Middle frontal gyrus (tissue), 1 donor: Measurements from ENCODE around the gene FYB2.
"Not testable (repeated sequence)": the region's sequence is repeated elsewhere in the genome, so short reads cannot be mapped to it uniquely, and the experiment has no call there.

Experiments used
- DNase-seq: peaks from one replicate; pipeline ENCODE4 v3.0.0-alpha.2; 2015; ENCODE audit warnings: low spot score; ENCODE audit errors: extremely low spot score

The FYB2 gene

GRCh38 chr1:56797065-56797685 is 22.0 kb downstream of the FYB2 start:
- DNase-seq, result no peak

- DNase-seq, result no peak
Observed at GRCh38 chr1:56795870-56796269, 23.3 kb downstream of the FYB2 start.

GRCh38 chr1:56790036-56790435 is 29.2 kb downstream of the FYB2 start:
- no peak for DNase-seq

- no peak for DNase-seq
Observed at GRCh38 chr1:56788588-56788987, 30.6 kb downstream of the FYB2 start.

GRCh38 chr1:56788102-56788501 is 31.1 kb downstream of the FYB2 start:
- DNase-seq, result no peak

- no peak for DNase-seq
Observed at GRCh38 chr1:56787330-56787729, 31.9 kb downstream of the FYB2 start.

GRCh38 chr1:56782773-56783172 is 36.4 kb downstream of the FYB2 start:
- DNase-seq, result no peak

- no peak for DNase-seq
Observed at GRCh38 chr1:56780826-56781225, 38.4 kb downstream of the FYB2 start.

GRCh38 chr1:56780128-56780750 is 39.0 kb downstream of the FYB2 start:
- no peak for DNase-seq

GRCh38 chr1:56777972-56778371 is 41.2 kb downstream of the FYB2 start:
- DNase-seq, result no peak

GRCh38 chr1:56774732-56775131 is 44.5 kb downstream of the FYB2 start:
- not testable (repeated sequence) for DNase-seq

- no peak for DNase-seq
Observed at GRCh38 chr1:56774067-56774609, 45.1 kb downstream of the FYB2 start.

GRCh38 chr1:56773341-56774066 is 45.7 kb downstream of the FYB2 start:
- DNase-seq, result no peak

GRCh38 chr1:56771717-56772116 is 47.5 kb downstream of the FYB2 start:
- no peak for DNase-seq

GRCh38 chr1:56758794-56759193 is 60.4 kb downstream of the FYB2 start:
- DNase-seq, result no peak

GRCh38 chr1:56758135-56758534 is 61.1 kb downstream of the FYB2 start:
- DNase-seq, result no peak

- no peak for DNase-seq
Observed at GRCh38 chr1:56755911-56756310, 63.3 kb downstream of the FYB2 start.

- DNase-seq, result no peak
Observed at GRCh38 chr1:56754708-56755479, 64.3 kb downstream of the FYB2 start.

GRCh38 chr1:56745231-56745630 is 74.0 kb downstream of the FYB2 start:
- no peak for DNase-seq

- no peak for DNase-seq
Observed at GRCh38 chr1:56728964-56729363, 90.2 kb downstream of the FYB2 start.

- DNase-seq, result no peak
Observed at GRCh38 chr1:56726706-56727105, 92.5 kb downstream of the FYB2 start.

- no peak for DNase-seq
Observed at GRCh38 chr1:56719171-56719570, 100.0 kb downstream of the FYB2 start.
